RWPE2 (cell line): Measurements from ENCODE around the gene NRG3.

Source experiments
- ATAC-seq: fragments of 200-7000 bp; cut with Tn5 transposase; 3 replicates; pipeline ENCODE4 v1.9.1; 2021; ENCODE audit warnings: low read depth
- DNase-seq: peaks from one replicate; pipeline ENCODE4 v3.0.0-alpha.2; 2020; ENCODE audit warnings: low spot score
- H3K27ac ChIP-seq: fragments of 450-650 bp; 2 replicates; pipeline ENCODE4 v1.5.1; 2017; ENCODE audit warnings: mild to moderate bottlenecking; ENCODE audit not compliant: poor library complexity, severe bottlenecking
- H3K27me3 ChIP-seq: fragments of 250-450 bp; sonication (Bioruptor Pico); 2 replicates; pipeline ENCODE4 v1.5.1; 2021; ENCODE audit warnings: mild to moderate bottlenecking, moderate library complexity; ENCODE audit not compliant: insufficient read depth, poor library complexity, severe bottlenecking
- H3K36me3 ChIP-seq: fragments of 250-450 bp; sonication (Bioruptor Pico); 2 replicates; pipeline ENCODE4 v1.5.1; 2020; ENCODE audit warnings: low read depth, mild to moderate bottlenecking, moderate library complexity
- H3K4me1 ChIP-seq: fragments of 250-450 bp; sonication (Bioruptor Pico); 2 replicates; pipeline ENCODE4 v1.5.1; 2021; ENCODE audit warnings: mild to moderate bottlenecking, moderate library complexity; ENCODE audit not compliant: insufficient read depth, poor library complexity, severe bottlenecking
- H3K4me3 ChIP-seq: fragments of 250-450 bp; sonication (Bioruptor Pico); 2 replicates; pipeline ENCODE4 v1.5.1; 2021; ENCODE audit warnings: mild to moderate bottlenecking, moderate library complexity; ENCODE audit not compliant: severe bottlenecking
- H3K9me3 ChIP-seq: fragments of 250-450 bp; sonication (Bioruptor Pico); 2 replicates; pipeline ENCODE4 v1.5.1; 2021; ENCODE audit warnings: mild to moderate bottlenecking, moderate library complexity; ENCODE audit not compliant: severe bottlenecking
- TF ChIP-seq, protein P1 (sequence below): fragments of 450-650 bp; IDR thresholded peaks from one replicate; pipeline ENCODE4 v1.5.1; 2017; ENCODE audit warnings: mild to moderate bottlenecking, moderate library complexity; ENCODE audit not compliant: poor library complexity, severe bottlenecking

Gene NRG3

DNA sequence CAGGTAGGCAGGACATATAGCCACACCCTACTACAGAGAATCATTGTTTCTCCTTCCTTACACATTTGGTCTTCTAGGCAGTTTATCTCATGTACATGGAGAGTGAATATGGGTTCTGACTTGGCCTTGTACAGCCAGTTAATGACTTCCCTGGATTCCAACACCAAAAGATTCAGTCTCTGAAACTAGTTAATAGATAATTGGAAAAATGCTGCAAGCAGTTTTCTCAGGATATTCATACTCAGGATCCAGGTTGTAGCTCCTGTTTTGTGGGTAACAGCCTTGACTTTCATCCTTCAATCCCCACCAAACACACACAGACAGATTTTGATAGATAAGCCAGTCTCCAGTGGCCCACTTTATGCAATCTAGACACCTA lies 690.2 kb downstream of the NRG3 start:
- Histone ChIP-seq H3K27me3 (no peaks in the 10 kb centered on the region), H3K4me1 (no peaks in the 10 kb centered on the region), H3K36me3 (no peaks in the 10 kb centered on the region), H3K27ac (no peak overlapping the region), H3K9me3 (no peaks in the 10 kb centered on the region), H3K4me3 (no peak overlapping the region)
- no peak for DNase-seq
- TF ChIP-seq, protein P1, sequence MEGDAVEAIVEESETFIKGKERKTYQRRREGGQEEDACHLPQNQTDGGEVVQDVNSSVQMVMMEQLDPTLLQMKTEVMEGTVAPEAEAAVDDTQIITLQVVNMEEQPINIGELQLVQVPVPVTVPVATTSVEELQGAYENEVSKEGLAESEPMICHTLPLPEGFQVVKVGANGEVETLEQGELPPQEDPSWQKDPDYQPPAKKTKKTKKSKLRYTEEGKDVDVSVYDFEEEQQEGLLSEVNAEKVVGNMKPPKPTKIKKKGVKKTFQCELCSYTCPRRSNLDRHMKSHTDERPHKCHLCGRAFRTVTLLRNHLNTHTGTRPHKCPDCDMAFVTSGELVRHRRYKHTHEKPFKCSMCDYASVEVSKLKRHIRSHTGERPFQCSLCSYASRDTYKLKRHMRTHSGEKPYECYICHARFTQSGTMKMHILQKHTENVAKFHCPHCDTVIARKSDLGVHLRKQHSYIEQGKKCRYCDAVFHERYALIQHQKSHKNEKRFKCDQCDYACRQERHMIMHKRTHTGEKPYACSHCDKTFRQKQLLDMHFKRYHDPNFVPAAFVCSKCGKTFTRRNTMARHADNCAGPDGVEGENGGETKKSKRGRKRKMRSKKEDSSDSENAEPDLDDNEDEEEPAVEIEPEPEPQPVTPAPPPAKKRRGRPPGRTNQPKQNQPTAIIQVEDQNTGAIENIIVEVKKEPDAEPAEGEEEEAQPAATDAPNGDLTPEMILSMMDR = no peak
- no peak for ATAC-seq

DNA sequence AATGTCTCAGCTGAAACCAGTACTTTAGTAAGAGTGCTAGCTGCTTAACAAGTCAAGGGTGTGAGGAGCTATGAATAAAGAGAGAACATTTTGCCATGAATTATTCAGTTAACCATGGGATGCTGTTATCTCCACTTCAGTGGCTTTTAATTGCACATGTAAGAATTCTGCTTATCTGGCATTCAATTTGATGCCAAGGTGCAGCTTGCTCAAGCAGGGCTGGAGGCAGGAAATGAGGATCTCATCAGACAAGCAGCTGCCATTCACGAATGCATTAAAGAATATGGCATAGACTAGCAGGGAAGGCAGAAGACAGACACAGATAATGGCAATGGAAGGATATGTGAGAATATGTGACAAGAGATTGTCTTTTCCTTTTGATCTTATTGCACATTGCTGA lies 697.8 kb downstream of the NRG3 start:
- Histone ChIP-seq H3K4me3 (no peak overlapping the region), H3K9me3 (no peaks in the 10 kb centered on the region), H3K27me3 (peaks cover under 1% of the 10 kb centered on the region), H3K27ac (no peak overlapping the region), H3K36me3 (no peaks in the 10 kb centered on the region), H3K4me1 (no peaks in the 10 kb centered on the region)
- DNase-seq (no peak), ATAC-seq (no peak)
- TF ChIP-seq, protein P1 = no peak

DNA sequence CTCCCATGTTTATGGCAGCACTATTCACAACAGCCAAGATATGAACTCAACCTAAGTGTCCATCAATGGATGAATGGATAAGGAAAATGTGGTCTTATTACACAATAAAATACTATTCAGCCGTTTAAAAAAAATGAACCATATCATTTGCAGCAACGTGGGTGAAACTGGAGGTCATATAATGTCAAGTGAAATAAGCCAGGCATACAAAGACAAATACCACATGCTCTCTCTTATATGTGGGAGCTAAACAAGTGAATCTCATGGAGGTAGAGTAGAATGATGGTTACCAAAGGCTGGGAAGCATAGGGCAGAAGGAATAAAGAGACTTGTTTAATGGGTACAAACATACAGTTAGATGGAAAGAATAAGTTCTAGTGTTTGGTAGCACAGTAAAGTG lies 699.1 kb downstream of the NRG3 start:
- Histone ChIP-seq H3K9me3 (no peaks in the 10 kb centered on the region), H3K27me3 (peaks cover 6% of the 10 kb centered on the region), H3K27ac (no peak overlapping the region), H3K4me1 (no peaks in the 10 kb centered on the region), H3K36me3 (no peaks in the 10 kb centered on the region), H3K4me3 (no peak overlapping the region)
- DNase-seq (no peak), ATAC-seq (no peak)
- TF ChIP-seq, protein P1 = no peak

DNA sequence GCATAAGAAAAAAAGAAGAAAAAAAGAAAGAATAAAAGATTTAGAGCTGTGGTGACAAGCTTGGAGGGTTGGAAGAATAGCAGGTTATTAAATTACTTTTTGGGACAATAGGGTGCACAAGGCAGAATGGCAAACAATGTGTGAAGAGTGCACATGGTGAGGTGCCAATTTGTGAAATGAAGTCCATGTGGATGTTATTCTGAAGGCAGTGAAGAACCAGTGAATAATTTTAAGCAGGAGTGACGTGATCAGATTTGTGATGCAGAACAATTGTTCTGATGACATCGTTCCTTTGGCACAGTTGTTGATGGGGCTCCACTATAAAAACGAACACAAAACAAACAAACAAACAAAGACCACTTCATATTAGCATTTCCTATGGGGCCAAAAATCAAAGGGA lies 700.3 kb downstream of the NRG3 start:
- TF ChIP-seq, protein P1 = no peak
- H3K9me3 ChIP-seq = no peaks in the 10 kb centered on the region
- no peak overlapping the region for H3K4me3 ChIP-seq
- no peak for DNase-seq
- H3K36me3 ChIP-seq = no peaks in the 10 kb centered on the region
- no peaks in the 10 kb centered on the region for H3K4me1 ChIP-seq
- H3K27ac ChIP-seq = no peak overlapping the region
- no peak for ATAC-seq
- peaks cover 6% of the 10 kb centered on the region for H3K27me3 ChIP-seq

DNA sequence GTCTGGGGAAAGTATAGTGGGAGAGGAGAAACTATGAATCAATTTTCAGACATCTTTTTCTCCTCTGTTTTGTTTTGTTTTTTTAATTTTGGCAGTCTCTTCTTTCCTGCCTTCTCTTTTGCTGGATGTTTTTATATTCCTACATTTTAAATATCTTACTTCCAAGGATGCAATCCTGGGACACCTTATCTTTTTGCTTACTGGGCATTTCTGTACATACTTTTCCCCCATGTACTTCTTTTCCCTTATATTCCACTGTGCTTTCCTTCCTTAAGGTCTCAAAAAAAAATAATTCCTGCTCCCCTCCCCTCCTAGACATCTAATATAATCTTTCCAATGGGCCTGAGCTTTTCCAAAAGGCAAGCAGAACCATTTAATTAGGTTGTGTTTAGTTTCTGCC lies 701.1 kb downstream of the NRG3 start:
- Histone ChIP-seq H3K36me3 (no peaks in the 10 kb centered on the region), H3K27ac (no peak overlapping the region), H3K4me1 (no peaks in the 10 kb centered on the region), H3K27me3 (peaks cover 6% of the 10 kb centered on the region), H3K4me3 (no peak overlapping the region), H3K9me3 (no peaks in the 10 kb centered on the region)
- TF ChIP-seq, protein P1 = no peak
- no peak for ATAC-seq
- no peak for DNase-seq
